ENCODE measurements around the gene LCE3A. TPM values are rescaled to one million over a fixed set of nuclear protein-coding genes. Genes with fewer than 3 reads are reported as not detected.

Gene LCE3A
- total and polyA plus RNA-seq, 2 of the 8 experiments (the other 6 are each of a cell fraction or from before 2014, with no cell fraction given), result not detected

- no peak overlapping the region for H2BK15ac ChIP-seq (ENCODE audit: low read length)
- H3K14ac ChIP-seq (ENCODE audit: insufficient read length), result no peak overlapping the region
- no peak overlapping the region for H3K4me2 ChIP-seq (ENCODE audit: insufficient read depth in 1 of 2, low read depth in 2 of 2, low read length in 2 of 2)
- H3K79me1 ChIP-seq (ENCODE audit: low read depth, low read length), result no peaks in the 10 kb centered on the region
- no peaks in the 10 kb centered on the region for H4K20me1 ChIP-seq (replicated peaks in 1 of 2; ENCODE audit: control insufficient read depth in 1 of 2, insufficient read depth in 2 of 2, low read length in 2 of 2)
- H2AFZ ChIP-seq (ENCODE audit: low read length), result no peak overlapping the region
- H4K91ac ChIP-seq (replicated peaks; ENCODE audit: insufficient read length, low read length), result no peak overlapping the region
- no peaks in the 10 kb centered on the region for H3K36me3 ChIP-seq (ENCODE audit: control insufficient read depth in 2 of 4, insufficient read depth in 4 of 4, low read length in 3 of 4)
- H3K79me2 ChIP-seq (ENCODE audit: control insufficient read depth in 1 of 2, insufficient read depth in 2 of 2, low read length in 2 of 2), result no peaks in the 10 kb centered on the region
- H4K5ac ChIP-seq (ENCODE audit: insufficient read length, low read depth, low read length), result no peak overlapping the region
- H3K4me1 ChIP-seq (replicated peaks in 1 of 4; ENCODE audit: control insufficient read depth in 3 of 4, insufficient read depth in 4 of 4, low read length in 3 of 4), result no peaks in the 10 kb centered on the region
- no peak overlapping the region for H2BK12ac ChIP-seq (ENCODE audit: low read depth, low read length)
- no peak overlapping the region for H2BK20ac ChIP-seq (ENCODE audit: low read length)
- no peak overlapping the region for H2AK5ac ChIP-seq (ENCODE audit: low read depth, low read length)
- no peak overlapping the region for H3K4me3 ChIP-seq (ENCODE audit: extremely low read depth in 1 of 4, insufficient read depth in 2 of 4, low read depth in 3 of 4, low read length in 4 of 4)
- no peaks in the 10 kb centered on the region for H3K23me2 ChIP-seq (ENCODE audit: low read depth, low read length)
- no peak overlapping the region for H3K56ac ChIP-seq (replicated peaks; ENCODE audit: insufficient read length, low read depth, low read length)
- H3K9me3 ChIP-seq (ENCODE audit: insufficient read depth in 2 of 2, low read depth in 1 of 2, low read length in 1 of 2), result peaks cover 60 to 63% of the 10 kb centered on the region in 2 experiments
- no peak overlapping the region for H3K9ac ChIP-seq (replicated peaks in 1 of 4; ENCODE audit: extremely low read depth in 1 of 4, low read depth in 3 of 4, low read length in 3 of 4)
- 80% methylated on average over 3 of the region's 3 CpGs; no CpG with 5 or more reads in 1 of the 2 experiments for WGBS, 2 experiments (ENCODE audit: extremely low coverage in 1 of 2, insufficient coverage in 1 of 2, insufficient read length in 1 of 2, insufficient replicate concordance in 2 of 2, low coverage in 1 of 2, low lambda C conversion rate in 2 of 2, missing lambda C conversion rate in 1 of 2)
- no peak overlapping the region for H3K27ac ChIP-seq (ENCODE audit: low read depth, low read length)
- FAIRE-seq (no peak), DNase-seq (ENCODE audit: low read depth in 1 of 2, low spot score in 2 of 2) (no peak)
- ChIA-PET POLR2A (ENCODE audit: partially characterized antibody) (no interaction called here), CTCF (ENCODE audit: partially characterized antibody) (no interaction called here)
- H2BK120ac ChIP-seq (replicated peaks; ENCODE audit: low read depth, low read length), result no peak overlapping the region
- no peak overlapping the region for H3K4ac ChIP-seq (replicated peaks; ENCODE audit: insufficient read length, low read depth, low read length)
- H2BK5ac ChIP-seq (ENCODE audit: low read depth, low read length), result no peak overlapping the region
- no peak overlapping the region for H4K8ac ChIP-seq (ENCODE audit: extremely low read depth, insufficient read depth, low read length)
- no peak overlapping the region for H3K18ac ChIP-seq (ENCODE audit: extremely low read depth, low read length)
- no peak overlapping the region for H3K23ac ChIP-seq (ENCODE audit: insufficient read length)
- H3K27me3 ChIP-seq (replicated peaks in 1 of 4; ENCODE audit: control insufficient read depth in 3 of 4, extremely low read depth in 1 of 4, insufficient read depth in 3 of 4, low read length in 3 of 4), result no peaks in the 10 kb centered on the region
- TF ChIP-seq RXRA (IDR thresholded peaks at IDR 0.05; ENCODE audit: insufficient read depth, low read depth, low read length) (no peak), ZNF274 (IDR thresholded peaks at IDR 0.05; ENCODE audit: borderline replicate concordance, extremely low read depth, low read length) (no peak), CHD1 (IDR thresholded peaks at IDR 0.05; ENCODE audit: low read depth, low read length) (no peak), TAF1 (IDR thresholded peaks at IDR 0.05; ENCODE audit: low read depth, low read length) (no peak), POU5F1 (IDR thresholded peaks at IDR 0.05; ENCODE audit: low read depth, low read length) (no peak)
Measured at GRCh38 chr1:152658649-152659048, 35.7 kb upstream of the LCE3A start.

All from H1 (cell line).